Glutamatergic neuron (in vitro differentiated cells): ENCODE data around the gene PCDHGB3. TPM values are rescaled to one million over a fixed set of nuclear protein-coding genes. Genes with fewer than 3 reads are reported as not detected.
"Not testable (repeated sequence)": the region's sequence is repeated elsewhere in the genome, so short reads cannot be mapped to it uniquely, and the experiment has no call there.

ENCODE experiments used
- DNase-seq: peaks from one replicate; pipeline ENCODE4 v3.0.0; 2022
- H3K27ac Mint-ChIP-seq: one replicate; pipeline ENCODE4 v1.8.0; 2020; ENCODE audit warnings: mild to moderate bottlenecking, mixed read lengths, inconsistent platforms; ENCODE audit not compliant: unreplicated experiment
- H3K27me3 Mint-ChIP-seq: one replicate; pipeline ENCODE4 v1.8.0; 2020; ENCODE audit warnings: mild to moderate bottlenecking, moderate library complexity, mixed read lengths, inconsistent platforms; ENCODE audit not compliant: unreplicated experiment
- H3K36me3 Mint-ChIP-seq: one replicate; pipeline ENCODE4 v1.8.0; 2020; ENCODE audit warnings: mild to moderate bottlenecking, mixed read lengths, inconsistent platforms; ENCODE audit not compliant: unreplicated experiment
- H3K4me1 Mint-ChIP-seq: one replicate; pipeline ENCODE4 v1.8.0; 2020; ENCODE audit warnings: mild to moderate bottlenecking, low read depth, mixed read lengths, inconsistent platforms; ENCODE audit not compliant: unreplicated experiment
- H3K4me3 Mint-ChIP-seq: one replicate; pipeline ENCODE4 v1.8.0; 2020; ENCODE audit warnings: mild to moderate bottlenecking, mixed read lengths, inconsistent platforms; ENCODE audit not compliant: unreplicated experiment
- H3K9me3 Mint-ChIP-seq: one replicate; pipeline ENCODE4 v1.8.0; 2020; ENCODE audit warnings: mild to moderate bottlenecking, moderate library complexity, mixed read lengths, inconsistent platforms; ENCODE audit not compliant: unreplicated experiment
- CTCF ChIP-seq: fragments of 200-600 bp; sonication (generic); IDR thresholded peaks from one replicate; pipeline ENCODE4 v1.5.0; 2021; ENCODE audit not compliant: partially characterized antibody, unreplicated experiment
- total RNA-seq: library from RNA; stranded (reverse); fragmentation: NEBNext Ultra II Directional; extraction: Animal tissue kit (Norgen Biotek cat#: 25700); gene quantifications from one replicate; pipeline ENCODE4 v1.2.1, GENCODE V29; 2021; ENCODE audit not compliant: unreplicated experiment

PCDHGB3 gene
- total RNA-seq, 1 donor from 2014 or later = 6.2 TPM

GRCh38 chr5:141407790-141408505 is 37.9 kb downstream of the PCDHGB3 start, which contains the start of gene PCDHGB6:
PCDHGB6 (plus strand) TSS chr5:141408021; CDS start chr5:141408203, 182 bp downstream.
- not testable (repeated sequence) for H3K4me1 Mint-ChIP-seq
- Mint-ChIP-seq H3K27ac (peak within 1 kb of the TSS; percentile 95), H3K4me3 (peak within 1 kb of the TSS; percentile 93), H3K9me3 (peaks cover 45% of the 10 kb centered on the region), H3K27me3 (peaks cover 17% of the 10 kb centered on the region), H3K36me3 (peaks cover 68% of the 10 kb centered on the region)
- DNase-seq = peak; percentile 82
- TF ChIP-seq CTCF = peak; percentile 71

- Mint-ChIP-seq H3K36me3 (peaks cover 71% of the 10 kb centered on the region), H3K4me3 (no peak overlapping the region), H3K4me1 (peaks cover 3% of the 10 kb centered on the region), H3K27ac (peak overlapping the region; percentile 88), H3K9me3 (peaks cover 52% of the 10 kb centered on the region), H3K27me3 (peaks cover 24% of the 10 kb centered on the region)
- no peak for TF ChIP-seq CTCF
- DNase-seq = no peak
Measured at GRCh38 chr5:141409598-141410306, 39.7 kb downstream of the PCDHGB3 start.

GRCh38 chr5:141411575-141411974 is 41.5 kb downstream of the PCDHGB3 start:
- no peak for DNase-seq
- H3K4me3 Mint-ChIP-seq = peak overlapping the region; percentile 52
- peaks cover 24% of the 10 kb centered on the region for H3K27me3 Mint-ChIP-seq
- H3K4me1 Mint-ChIP-seq = peaks cover 3% of the 10 kb centered on the region
- peaks cover 64% of the 10 kb centered on the region for H3K36me3 Mint-ChIP-seq
- no peak for TF ChIP-seq CTCF
- H3K9me3 Mint-ChIP-seq = peaks cover 57% of the 10 kb centered on the region
- H3K27ac Mint-ChIP-seq = no peak overlapping the region

- H3K27ac Mint-ChIP-seq = peak within 1 kb of the TSS; percentile 55
- H3K4me1 Mint-ChIP-seq = peaks cover 3% of the 10 kb centered on the region
- peak; percentile 40 for DNase-seq
- peaks cover 26% of the 10 kb centered on the region for H3K27me3 Mint-ChIP-seq
- TF ChIP-seq CTCF = peak; percentile 35
- H3K36me3 Mint-ChIP-seq = peaks cover 66% of the 10 kb centered on the region
- H3K9me3 Mint-ChIP-seq = peaks cover 60% of the 10 kb centered on the region
- H3K4me3 Mint-ChIP-seq = peak within 1 kb of the TSS; percentile 80
Measured at GRCh38 chr5:141412854-141413539, 43.0 kb downstream of the PCDHGB3 start, which contains the start of gene PCDHGA10. PCDHGA10 (plus strand) TSS chr5:141412987; CDS start chr5:141413176, 189 bp downstream.
